Fibroblast of lung (primary cell): ENCODE measurements around the gene ASXL3.

Experiments used
- CTCF ChIP-seq, 2 donors: IDR thresholded peaks in 1 of 2; conservative IDR thresholded peaks in 1 of 2; 1 replicate in 1 of 2; 2 replicates in 1 of 2; pipeline ENCODE4 v1.5.1; 2011 to 2012; ENCODE audit warnings: low read length in 2 of 2, control low read depth in 1 of 2, inconsistent platforms in 1 of 2, low read depth in 1 of 2, mild to moderate bottlenecking in 1 of 2
- EZH2 ChIP-seq: IDR thresholded peaks from 2 replicates; pipeline ENCODE4 v1.5.1; 2012; ENCODE audit warnings: low read length, control low read depth, mild to moderate bottlenecking; ENCODE audit errors: missing control alignments

- TF ChIP-seq CTCF (conservative IDR thresholded peaks at IDR 0.05 in 1 of 2, IDR thresholded peaks at IDR 0.05 in 1 of 2; ENCODE audit: low read depth in 1 of 2, low read length in 2 of 2) (no peak), EZH2 (no peak)
Measured at GRCh38 chr18:33606621-33607020, 28.6 kb downstream of the ASXL3 start.
